ENCODE results near the gene HAGHL.

The HAGHL gene

GRCh38 chr16:778447-778846 is 51.5 kb downstream of the HAGHL start:
- TF ChIP-seq CTCF (IDR thresholded peaks at IDR 0.05; ENCODE audit: low read depth, low read length): no peak

GRCh38 chr16:778909-779527 is 52.1 kb downstream of the HAGHL start:
- TF ChIP-seq CTCF (IDR thresholded peaks at IDR 0.05; ENCODE audit: low read depth, low read length): no peak
- H3K4me3 ChIP-seq (replicated peaks in 1 of 2; ENCODE audit: low read depth in 2 of 2, low read length in 2 of 2): no peak overlapping the region
- DNase-seq (ENCODE audit: low read depth in 2 of 2): no peak

More at GRCh38 chr16:778447-778846, 51.5 kb downstream of the HAGHL start:
- DNase-seq (ENCODE audit: low read depth in 2 of 2): no peak
- no peak overlapping the region for H3K4me3 ChIP-seq (replicated peaks in 1 of 2; ENCODE audit: low read depth in 2 of 2, low read length in 2 of 2)

Data from cardiac fibroblast (primary cell).